WI38 (cell line): ENCODE measurements around the gene CNTRL.
"Not testable (repeated sequence)": the region's sequence is repeated elsewhere in the genome, so short reads cannot be mapped to it uniquely, and the experiment has no call there.

Source experiments
- H3K4me3 ChIP-seq: 2 replicates; pipeline ENCODE4 v1.5.1; 2011; ENCODE audit warnings: low read depth, mild to moderate bottlenecking, control low read depth, low read length
- TF ChIP-seq, protein P1 (sequence below): IDR thresholded peaks from 2 replicates; pipeline ENCODE4 v1.5.1; 2012; ENCODE audit warnings: low read depth, mild to moderate bottlenecking, control low read depth, low read length

The CNTRL gene, protein sequence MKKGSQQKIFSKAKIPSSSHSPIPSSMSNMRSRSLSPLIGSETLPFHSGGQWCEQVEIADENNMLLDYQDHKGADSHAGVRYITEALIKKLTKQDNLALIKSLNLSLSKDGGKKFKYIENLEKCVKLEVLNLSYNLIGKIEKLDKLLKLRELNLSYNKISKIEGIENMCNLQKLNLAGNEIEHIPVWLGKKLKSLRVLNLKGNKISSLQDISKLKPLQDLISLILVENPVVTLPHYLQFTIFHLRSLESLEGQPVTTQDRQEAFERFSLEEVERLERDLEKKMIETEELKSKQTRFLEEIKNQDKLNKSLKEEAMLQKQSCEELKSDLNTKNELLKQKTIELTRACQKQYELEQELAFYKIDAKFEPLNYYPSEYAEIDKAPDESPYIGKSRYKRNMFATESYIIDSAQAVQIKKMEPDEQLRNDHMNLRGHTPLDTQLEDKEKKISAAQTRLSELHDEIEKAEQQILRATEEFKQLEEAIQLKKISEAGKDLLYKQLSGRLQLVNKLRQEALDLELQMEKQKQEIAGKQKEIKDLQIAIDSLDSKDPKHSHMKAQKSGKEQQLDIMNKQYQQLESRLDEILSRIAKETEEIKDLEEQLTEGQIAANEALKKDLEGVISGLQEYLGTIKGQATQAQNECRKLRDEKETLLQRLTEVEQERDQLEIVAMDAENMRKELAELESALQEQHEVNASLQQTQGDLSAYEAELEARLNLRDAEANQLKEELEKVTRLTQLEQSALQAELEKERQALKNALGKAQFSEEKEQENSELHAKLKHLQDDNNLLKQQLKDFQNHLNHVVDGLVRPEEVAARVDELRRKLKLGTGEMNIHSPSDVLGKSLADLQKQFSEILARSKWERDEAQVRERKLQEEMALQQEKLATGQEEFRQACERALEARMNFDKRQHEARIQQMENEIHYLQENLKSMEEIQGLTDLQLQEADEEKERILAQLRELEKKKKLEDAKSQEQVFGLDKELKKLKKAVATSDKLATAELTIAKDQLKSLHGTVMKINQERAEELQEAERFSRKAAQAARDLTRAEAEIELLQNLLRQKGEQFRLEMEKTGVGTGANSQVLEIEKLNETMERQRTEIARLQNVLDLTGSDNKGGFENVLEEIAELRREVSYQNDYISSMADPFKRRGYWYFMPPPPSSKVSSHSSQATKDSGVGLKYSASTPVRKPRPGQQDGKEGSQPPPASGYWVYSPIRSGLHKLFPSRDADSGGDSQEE (N-terminal part only)

DNA sequence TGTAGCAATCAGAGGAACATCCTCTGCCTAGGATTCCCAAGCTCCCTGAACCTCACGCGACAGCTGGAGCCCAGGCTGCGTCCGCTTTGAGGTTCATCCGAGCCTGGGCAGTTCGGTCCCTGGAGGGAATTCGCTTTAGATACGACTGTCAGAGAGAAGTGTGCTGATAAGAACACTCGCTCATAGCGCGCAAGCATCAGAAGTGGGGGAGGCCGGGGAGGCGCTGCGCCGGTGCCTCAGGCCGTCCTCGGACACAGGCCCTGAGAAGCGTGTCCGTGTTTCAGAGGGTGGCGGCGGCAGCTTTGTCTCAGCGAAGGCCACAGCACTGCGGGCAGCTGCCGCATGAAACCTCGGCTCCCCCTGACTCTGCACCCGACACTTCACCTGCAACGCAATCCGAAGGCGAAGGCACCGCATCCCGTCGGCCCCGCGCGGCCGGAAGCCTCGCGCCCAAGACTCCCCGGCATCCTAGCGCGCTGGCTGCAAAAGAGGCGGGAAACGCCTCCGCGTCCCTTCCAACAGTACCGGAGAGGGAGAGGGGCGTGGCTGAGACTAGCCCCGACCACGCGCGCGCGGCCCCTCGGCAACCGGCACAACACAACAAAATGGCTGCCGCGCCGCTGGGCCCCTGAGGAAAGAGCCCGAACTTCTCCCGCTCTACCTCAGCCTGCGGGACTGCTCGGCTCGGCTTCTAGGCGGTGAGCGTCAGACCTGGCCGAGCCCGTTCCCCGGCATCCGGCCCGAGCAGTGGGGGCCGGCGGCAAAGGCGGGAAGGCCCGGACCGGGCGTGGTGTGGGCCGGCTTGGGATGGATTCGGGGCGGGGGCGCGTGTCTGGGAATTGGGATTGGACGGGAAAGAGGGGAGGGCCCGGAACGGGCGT lies at the start of gene CNTRL:
Gene CNTRL, plus strand, starts transcription at position 586 of the 881 bp plus-strand sequence. CDS start 13,372 bp downstream, outside the sequence.
- H3K4me3 ChIP-seq = peak within 1 kb of the TSS; percentile 83
- TF ChIP-seq, protein P1, sequence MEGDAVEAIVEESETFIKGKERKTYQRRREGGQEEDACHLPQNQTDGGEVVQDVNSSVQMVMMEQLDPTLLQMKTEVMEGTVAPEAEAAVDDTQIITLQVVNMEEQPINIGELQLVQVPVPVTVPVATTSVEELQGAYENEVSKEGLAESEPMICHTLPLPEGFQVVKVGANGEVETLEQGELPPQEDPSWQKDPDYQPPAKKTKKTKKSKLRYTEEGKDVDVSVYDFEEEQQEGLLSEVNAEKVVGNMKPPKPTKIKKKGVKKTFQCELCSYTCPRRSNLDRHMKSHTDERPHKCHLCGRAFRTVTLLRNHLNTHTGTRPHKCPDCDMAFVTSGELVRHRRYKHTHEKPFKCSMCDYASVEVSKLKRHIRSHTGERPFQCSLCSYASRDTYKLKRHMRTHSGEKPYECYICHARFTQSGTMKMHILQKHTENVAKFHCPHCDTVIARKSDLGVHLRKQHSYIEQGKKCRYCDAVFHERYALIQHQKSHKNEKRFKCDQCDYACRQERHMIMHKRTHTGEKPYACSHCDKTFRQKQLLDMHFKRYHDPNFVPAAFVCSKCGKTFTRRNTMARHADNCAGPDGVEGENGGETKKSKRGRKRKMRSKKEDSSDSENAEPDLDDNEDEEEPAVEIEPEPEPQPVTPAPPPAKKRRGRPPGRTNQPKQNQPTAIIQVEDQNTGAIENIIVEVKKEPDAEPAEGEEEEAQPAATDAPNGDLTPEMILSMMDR = no peak

DNA sequence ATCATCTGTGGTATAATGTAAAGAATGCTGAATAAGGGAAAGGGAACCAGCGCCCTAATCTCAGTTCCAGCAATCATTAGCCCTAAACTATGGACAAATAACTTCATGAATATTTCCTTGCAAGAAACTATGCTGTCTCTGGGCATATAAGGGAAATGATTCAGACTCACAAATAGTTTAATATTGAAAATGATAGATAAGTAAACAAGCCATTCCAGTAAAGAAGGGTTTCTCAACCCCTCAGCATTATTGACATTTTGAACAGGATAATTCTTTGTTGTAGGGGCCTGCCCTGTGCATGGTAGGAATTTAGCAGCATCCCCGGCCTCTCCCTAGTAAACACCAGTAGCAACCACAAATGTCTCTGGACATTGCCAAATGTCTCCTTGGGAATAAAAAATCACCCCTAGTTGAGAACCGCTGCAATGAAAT lies 48.5 kb upstream of the CNTRL start:
- TF ChIP-seq, protein P1 = no peak
- no peak overlapping the region for H3K4me3 ChIP-seq

DNA sequence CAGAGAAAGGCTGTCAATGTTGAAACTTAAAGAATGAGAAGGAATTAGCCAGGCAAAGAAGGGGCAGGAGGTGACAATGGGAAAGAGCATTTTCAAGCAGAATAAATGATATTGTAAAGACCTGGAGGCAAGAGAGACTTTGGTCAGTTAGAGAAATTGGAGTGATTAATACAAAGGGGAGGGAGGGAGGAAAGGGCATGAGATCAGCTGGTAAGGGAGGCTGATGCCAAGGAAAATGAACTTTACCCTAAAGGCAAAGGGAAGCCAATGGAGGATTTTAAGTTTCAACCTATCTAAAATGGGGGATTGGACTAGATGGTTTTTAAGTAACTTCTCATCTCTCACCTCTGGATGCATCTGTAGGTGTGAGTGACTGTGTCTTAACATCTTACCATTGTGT lies 48.0 kb upstream of the CNTRL start:
- H3K4me3 ChIP-seq = no peak overlapping the region
- TF ChIP-seq, protein P1 = no peak

DNA sequence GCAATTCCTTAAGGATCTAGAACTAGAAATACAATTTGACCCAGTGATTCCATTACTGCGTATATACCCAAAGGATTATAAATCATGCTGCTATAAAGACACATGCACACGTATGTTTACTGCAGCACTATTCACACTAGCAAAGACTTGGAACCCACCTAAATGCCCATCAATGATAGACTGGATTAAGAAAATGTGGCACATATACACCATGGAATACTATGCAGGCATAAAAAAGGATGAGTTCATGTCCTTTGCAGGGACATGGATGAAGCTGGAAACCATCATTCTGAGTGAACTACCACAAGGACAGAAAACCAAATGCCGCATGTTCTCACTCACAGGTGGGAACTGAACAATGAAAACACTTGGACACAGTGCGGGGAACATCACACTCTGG lies 46.5 kb upstream of the CNTRL start:
- H3K4me3 ChIP-seq = not testable (repeated sequence)

DNA sequence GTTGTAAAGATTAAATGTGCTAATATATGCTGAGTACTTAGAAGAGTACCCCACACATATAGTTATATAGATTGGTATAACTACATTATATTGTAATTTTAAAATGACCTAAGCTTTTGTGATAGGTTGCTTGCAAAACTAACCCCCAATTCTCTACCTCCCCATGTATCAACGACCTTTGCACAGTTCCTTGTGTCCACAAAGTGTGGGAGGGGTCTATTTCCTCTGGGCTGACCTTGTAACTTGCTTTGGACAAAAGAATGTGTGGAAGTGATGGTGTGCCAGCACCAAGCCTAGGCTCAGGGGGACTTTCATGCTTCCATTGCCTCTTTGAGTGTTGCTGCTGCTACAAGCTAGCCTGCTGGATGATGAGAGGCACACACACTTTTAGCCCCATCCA lies 45.3 kb upstream of the CNTRL start:
- no peak overlapping the region for H3K4me3 ChIP-seq
- TF ChIP-seq, protein P1 = no peak

DNA sequence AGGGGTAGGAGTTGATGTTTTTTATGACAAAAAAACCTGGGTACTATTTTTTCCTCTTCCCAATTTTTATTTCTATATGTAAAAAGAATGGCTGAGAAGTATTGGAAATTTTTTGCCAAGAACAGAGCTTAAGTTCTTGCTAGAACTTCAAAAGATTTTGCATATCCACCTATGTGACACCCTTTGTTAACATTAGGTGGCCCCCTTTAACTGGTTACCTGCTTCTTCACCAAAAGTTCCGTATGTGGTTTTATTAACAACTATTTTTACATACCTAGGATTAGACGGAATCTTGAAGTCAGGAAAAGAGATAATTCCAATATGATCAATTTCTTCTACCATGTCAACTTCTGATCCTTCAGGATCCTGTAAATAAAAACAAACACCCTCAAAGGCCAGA lies 40.2 kb upstream of the CNTRL start:
- TF ChIP-seq, protein P1 = no peak
- H3K4me3 ChIP-seq = no peak overlapping the region

DNA sequence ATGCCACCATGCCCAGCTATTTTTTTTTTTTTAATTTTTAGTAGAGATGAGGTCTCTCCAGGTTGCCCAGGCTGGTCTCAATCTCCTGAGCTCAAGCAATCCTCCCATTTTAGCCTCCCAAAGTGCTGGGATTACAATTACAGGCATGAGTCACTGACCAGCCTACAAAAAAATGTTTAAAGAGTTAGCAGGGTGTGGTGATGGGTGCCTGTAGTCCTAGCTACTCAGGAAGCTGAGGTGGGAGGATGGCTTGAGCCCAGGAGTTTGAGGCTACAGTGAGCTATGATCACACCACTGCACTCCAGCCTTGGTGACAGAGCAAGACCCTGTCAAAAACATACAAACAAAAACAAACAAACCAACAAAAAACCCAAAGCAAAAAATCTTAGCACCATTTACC lies 39.0 kb upstream of the CNTRL start:
- H3K4me3 ChIP-seq = not testable (repeated sequence)
